Muscle layer of duodenum (tissue), 2 donors: ENCODE results near the gene ZBTB4.

Experiments used
- H3K27ac ChIP-seq: one replicate; pipeline ENCODE4 v1.7.0; 2013; ENCODE audit warnings: mild to moderate bottlenecking, low read length
- H3K27me3 ChIP-seq: one replicate; pipeline ENCODE4 v1.7.0; 2013; ENCODE audit warnings: low read depth, mild to moderate bottlenecking, control low read depth, low read length
- H3K36me3 ChIP-seq, 2 donors: one replicate each; pipeline ENCODE4 v1.7.0; 2013; ENCODE audit warnings: low read length in 2 of 2, control low read depth in 1 of 2, mild to moderate bottlenecking in 1 of 2; ENCODE audit not compliant: insufficient read depth in 2 of 2, control insufficient read depth in 1 of 2
- H3K4me1 ChIP-seq, 2 donors: one replicate each; pipeline ENCODE4 v1.7.0; 2013; ENCODE audit warnings: low read length in 2 of 2, mild to moderate bottlenecking in 2 of 2, control low read depth in 1 of 2, moderate library complexity in 1 of 2; ENCODE audit not compliant: insufficient read depth in 2 of 2, control insufficient read depth in 1 of 2
- H3K4me3 ChIP-seq, 2 donors: one replicate each; pipeline ENCODE4 v1.7.0; 2013; ENCODE audit warnings: low read length in 2 of 2, low read depth in 1 of 2, mild to moderate bottlenecking in 1 of 2
- H3K9me3 ChIP-seq, 2 donors: one replicate each; pipeline ENCODE4 v1.7.0; 2013; ENCODE audit warnings: low read length in 2 of 2, control low read depth in 1 of 2, mild to moderate bottlenecking in 1 of 2; ENCODE audit not compliant: control insufficient read depth in 1 of 2
- donor health status: healthy.

ZBTB4 gene

GRCh38 chr17:7468804-7469389 lies 10.5 kb downstream of the ZBTB4 start:
- peaks cover 10 to 42% of the 10 kb centered on the region in 2 donors for H3K4me1 ChIP-seq
- no peaks in the 10 kb centered on the region for H3K9me3 ChIP-seq
- peaks cover 3 to 16% of the 10 kb centered on the region in 2 donors for H3K36me3 ChIP-seq
- H3K4me3 ChIP-seq: no peak overlapping the region
- no peaks in the 10 kb centered on the region for H3K27me3 ChIP-seq
- no peak overlapping the region for H3K27ac ChIP-seq

- H3K27ac ChIP-seq: no peak overlapping the region
- H3K27me3 ChIP-seq: no peaks in the 10 kb centered on the region
- H3K4me1 ChIP-seq: peaks cover 10 to 40% of the 10 kb centered on the region in 2 donors
These were observed 11.1 kb downstream of the ZBTB4 start for GRCh38 chr17:7468290-7468689.

DNA sequence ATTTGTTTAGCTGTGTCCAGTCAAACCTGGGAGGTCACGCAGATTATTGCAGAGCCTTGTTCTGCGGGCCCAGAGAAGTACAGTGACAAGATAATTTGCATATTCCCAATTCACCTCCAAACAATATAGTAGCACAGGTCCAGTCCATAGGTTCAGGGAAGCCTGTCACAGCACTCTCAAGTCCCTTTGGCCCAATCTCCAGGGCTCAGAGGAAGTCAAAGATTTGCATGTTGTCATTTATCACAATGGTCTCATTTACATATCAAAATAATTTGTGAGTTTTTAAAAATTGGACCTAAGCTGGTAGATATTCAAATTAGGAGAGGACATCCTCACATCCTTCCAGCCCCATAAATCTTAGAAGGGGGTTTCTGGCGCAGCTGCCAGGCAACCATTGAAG lies 11.9 kb downstream of the ZBTB4 start:
- H3K27me3 ChIP-seq: no peaks in the 10 kb centered on the region
- H3K4me1 ChIP-seq: peaks cover 10 to 40% of the 10 kb centered on the region in 2 donors
- no peaks in the 10 kb centered on the region for H3K9me3 ChIP-seq
- no peak overlapping the region for H3K27ac ChIP-seq
- no peak overlapping the region for H3K4me3 ChIP-seq
- H3K36me3 ChIP-seq: peaks cover 5 to 30% of the 10 kb centered on the region in 2 donors

More at GRCh38 chr17:7468290-7468689, 11.1 kb downstream of the ZBTB4 start:
- no peak overlapping the region for H3K4me3 ChIP-seq
- H3K36me3 ChIP-seq: peaks cover 5 to 22% of the 10 kb centered on the region in 2 donors
- H3K9me3 ChIP-seq: no peaks in the 10 kb centered on the region

DNA sequence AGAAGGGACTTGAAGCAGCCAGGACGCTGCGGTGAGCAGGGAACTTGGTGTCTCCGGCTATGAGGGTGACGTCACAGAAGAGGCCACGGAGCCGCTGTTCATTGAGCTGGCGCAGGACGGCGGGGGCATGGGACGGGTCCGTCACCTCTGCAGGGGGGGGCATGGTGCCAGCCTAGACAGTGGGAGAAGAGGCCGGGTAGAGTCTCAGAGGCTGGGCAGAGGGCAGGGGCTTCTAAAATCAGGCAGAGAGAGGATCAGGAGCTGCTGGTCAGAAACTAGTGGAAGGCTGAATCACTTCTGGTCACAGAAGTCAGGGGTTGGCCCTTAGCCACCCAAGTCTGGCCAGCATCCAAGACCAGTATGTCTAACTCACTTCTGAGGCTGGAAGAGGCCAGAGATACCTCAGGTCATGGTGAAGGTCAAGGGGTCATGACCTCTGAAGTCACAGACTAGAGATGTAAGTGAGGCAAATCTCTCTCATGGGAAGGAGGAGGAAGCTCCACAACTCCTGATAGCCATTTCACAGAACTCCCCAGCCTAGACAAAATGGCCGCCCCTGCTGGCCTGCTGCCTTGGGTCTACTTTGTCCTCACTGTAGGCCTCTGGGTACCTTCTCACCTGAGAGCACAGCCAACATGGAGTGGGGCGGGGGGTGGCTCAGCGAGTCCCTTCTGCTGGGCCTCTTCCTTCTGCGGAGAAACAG lies 12.6 kb downstream of the ZBTB4 start:
- peak overlapping the region; percentile 63 for H3K27ac ChIP-seq
- H3K4me3 ChIP-seq: no peak overlapping the region
- H3K36me3 ChIP-seq: peaks cover 5 to 34% of the 10 kb centered on the region in 2 donors
- H3K4me1 ChIP-seq: peaks cover 10 to 38% of the 10 kb centered on the region in 2 donors
- H3K9me3 ChIP-seq: no peaks in the 10 kb centered on the region
- H3K27me3 ChIP-seq: no peaks in the 10 kb centered on the region

DNA sequence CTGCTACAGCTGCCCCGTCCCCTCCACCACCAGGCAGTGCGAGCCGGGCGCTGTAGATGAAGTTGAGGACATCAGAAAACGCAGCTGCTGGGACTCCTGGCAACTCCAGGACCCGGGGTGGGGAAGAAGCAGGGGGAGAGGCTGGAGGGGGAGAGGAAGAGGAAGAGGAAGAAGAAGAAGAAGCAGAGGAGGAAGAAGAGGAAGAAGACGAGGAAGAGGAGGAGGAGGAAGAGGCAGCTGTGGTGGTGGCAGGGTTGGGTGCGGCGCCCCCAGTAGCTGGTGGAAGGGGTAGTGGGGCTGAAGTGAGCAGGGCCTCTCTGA lies 13.2 kb downstream of the ZBTB4 start:
- Histone ChIP-seq H3K36me3 (peaks cover 5 to 39% of the 10 kb centered on the region in 2 donors), H3K9me3 (no peaks in the 10 kb centered on the region), H3K4me1 (peaks cover 10 to 33% of the 10 kb centered on the region in 2 donors)

DNA sequence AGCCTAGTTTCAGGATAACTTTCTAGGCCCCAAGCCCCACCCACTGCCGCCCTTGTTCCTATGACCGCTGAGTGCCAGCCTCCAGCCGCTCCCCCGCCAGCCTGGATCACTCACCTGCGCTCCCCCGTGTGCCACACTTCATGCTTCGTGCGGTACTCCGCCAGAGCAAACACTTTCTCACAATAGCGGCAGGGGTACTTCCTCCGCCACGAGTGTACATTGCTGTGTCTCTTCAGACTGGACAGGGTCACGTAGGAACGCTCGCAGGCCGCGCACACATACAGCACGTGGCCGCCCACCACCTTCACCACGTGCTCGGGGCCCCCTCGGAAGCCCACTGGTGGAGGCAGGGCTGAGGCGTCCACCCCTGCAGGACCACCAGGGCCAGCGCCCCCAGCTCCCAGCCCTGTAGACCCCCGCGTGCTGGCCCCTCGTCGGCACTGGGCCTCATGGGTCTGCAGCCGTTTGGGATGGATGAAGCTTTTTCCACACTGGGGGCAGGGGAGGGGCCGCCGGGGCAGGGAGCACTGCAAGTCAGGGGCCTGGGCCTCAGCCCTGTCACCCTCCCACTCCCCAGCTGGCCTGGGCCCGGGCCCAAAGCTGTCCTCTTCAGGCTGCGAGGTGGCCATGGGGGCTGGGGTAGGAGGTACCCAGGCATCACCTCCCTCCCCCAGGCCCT lies 13.7 kb downstream of the ZBTB4 start:
- H3K36me3 ChIP-seq: peaks cover 5 to 39% of the 10 kb centered on the region in 2 donors
- no peaks in the 10 kb centered on the region for H3K27me3 ChIP-seq
- H3K27ac ChIP-seq: no peak overlapping the region
- H3K4me1 ChIP-seq: peaks cover 9 to 27% of the 10 kb centered on the region in 2 donors
- H3K4me3 ChIP-seq: no peak overlapping the region
- no peaks in the 10 kb centered on the region for H3K9me3 ChIP-seq

More for the DNA sequence above, 13.2 kb downstream of the ZBTB4 start:
- peak overlapping the region; percentile 63 for H3K27ac ChIP-seq
- H3K4me3 ChIP-seq: no peak overlapping the region
- no peaks in the 10 kb centered on the region for H3K27me3 ChIP-seq

- Histone ChIP-seq H3K4me3 (no peak overlapping the region), H3K4me1 (peaks cover 6 to 23% of the 10 kb centered on the region in 2 donors), H3K27me3 (no peaks in the 10 kb centered on the region), H3K27ac (no peak overlapping the region), H3K36me3 (peaks cover 5 to 39% of the 10 kb centered on the region in 2 donors), H3K9me3 (no peaks in the 10 kb centered on the region)
These were observed 15.3 kb downstream of the ZBTB4 start for GRCh38 chr17:7464081-7464480.

DNA sequence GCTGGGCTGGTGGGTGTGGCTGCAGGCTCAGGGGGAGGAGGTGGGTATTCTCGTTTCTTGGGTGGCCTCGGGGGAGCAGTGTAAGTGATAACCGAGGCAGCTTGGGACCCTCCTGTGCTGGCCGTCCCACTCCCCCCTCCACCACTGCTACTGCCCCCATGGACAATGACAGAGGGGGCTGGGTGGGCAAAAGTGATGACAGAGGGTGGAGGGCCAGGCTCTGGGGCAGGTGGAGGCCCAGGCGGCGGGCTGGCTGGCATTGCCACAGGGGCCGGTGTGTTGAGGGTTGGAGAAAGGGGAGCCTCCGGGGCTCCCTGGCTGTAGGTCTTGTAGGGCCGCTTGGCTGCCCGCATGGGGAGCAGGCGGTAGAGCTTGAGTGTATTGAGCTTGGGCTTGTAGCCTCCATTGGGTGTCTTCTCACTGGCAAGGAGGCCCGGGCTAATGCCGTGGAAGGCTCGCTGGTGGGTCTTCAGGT lies 16.0 kb downstream of the ZBTB4 start:
- peaks cover 5 to 39% of the 10 kb centered on the region in 2 donors for H3K36me3 ChIP-seq
- peaks cover 6 to 17% of the 10 kb centered on the region in 2 donors for H3K4me1 ChIP-seq
- H3K27me3 ChIP-seq: no peaks in the 10 kb centered on the region
- no peaks in the 10 kb centered on the region for H3K9me3 ChIP-seq
- H3K4me3 ChIP-seq: no peak overlapping the region
- H3K27ac ChIP-seq: no peak overlapping the region

- H3K4me3 ChIP-seq: no peak overlapping the region
- no peaks in the 10 kb centered on the region for H3K9me3 ChIP-seq
- H3K4me1 ChIP-seq: peaks cover 6 to 15% of the 10 kb centered on the region in 2 donors
- no peaks in the 10 kb centered on the region for H3K27me3 ChIP-seq
- no peak overlapping the region for H3K27ac ChIP-seq
- H3K36me3 ChIP-seq: peaks cover 5 to 39% of the 10 kb centered on the region in 2 donors
These were observed 16.7 kb downstream of the ZBTB4 start for GRCh38 chr17:7462474-7463371.

- Histone ChIP-seq H3K27ac (no peak overlapping the region), H3K9me3 (no peaks in the 10 kb centered on the region), H3K36me3 (peaks cover 5 to 31% of the 10 kb centered on the region in 2 donors), H3K27me3 (no peaks in the 10 kb centered on the region), H3K4me1 (peaks cover 0 to 11% of the 10 kb centered on the region in 2 donors), H3K4me3 (no peak overlapping the region)
These were observed 18.4 kb downstream of the ZBTB4 start for GRCh38 chr17:7460850-7461660.
